Jurkat, Clone E6-1 (cell line): Measurements from ENCODE around the gene CD2.

Experiments used
- DNase-seq: peaks from one replicate; pipeline ENCODE4 v3.0.0-alpha.2; 2011; ENCODE audit warnings: low read depth, low spot score
- H3K4me3 ChIP-seq: 2 replicates; pipeline ENCODE4 v1.5.1; 2011; ENCODE audit warnings: mild to moderate bottlenecking, low read length, control low read depth, moderate library complexity

Gene CD2

GRCh38 chr1:116726872-116727820 is 27.1 kb upstream of the CD2 start:
- DNase-seq = no peak
- H3K4me3 ChIP-seq = no peak overlapping the region

- no peak for DNase-seq
- no peak overlapping the region for H3K4me3 ChIP-seq
Measured at GRCh38 chr1:116731439-116731838, 22.8 kb upstream of the CD2 start.

- DNase-seq = no peak
- no peak overlapping the region for H3K4me3 ChIP-seq
Measured at GRCh38 chr1:116732726-116733125, 21.5 kb upstream of the CD2 start.

GRCh38 chr1:116733476-116734365 is 20.5 kb upstream of the CD2 start:
- no peak overlapping the region for H3K4me3 ChIP-seq
- DNase-seq = no peak

- H3K4me3 ChIP-seq = no peak overlapping the region
- DNase-seq = no peak
Measured at GRCh38 chr1:116735246-116735645, 19.0 kb upstream of the CD2 start.

- DNase-seq = peak; percentile 82
- H3K4me3 ChIP-seq = no peak overlapping the region
Measured at GRCh38 chr1:116737020-116737854, 17.0 kb upstream of the CD2 start.

- no peak for DNase-seq
- no peak overlapping the region for H3K4me3 ChIP-seq
Measured at GRCh38 chr1:116737855-116738321, 16.3 kb upstream of the CD2 start.

GRCh38 chr1:116738673-116739370 is 15.4 kb upstream of the CD2 start:
- no peak for DNase-seq
- no peak overlapping the region for H3K4me3 ChIP-seq

- H3K4me3 ChIP-seq = no peak overlapping the region
- no peak for DNase-seq
Measured at GRCh38 chr1:116739371-116740012, 14.7 kb upstream of the CD2 start.

GRCh38 chr1:116740296-116740695 is 13.9 kb upstream of the CD2 start:
- DNase-seq = no peak
- H3K4me3 ChIP-seq = no peak overlapping the region

GRCh38 chr1:116740746-116741145 is 13.5 kb upstream of the CD2 start:
- H3K4me3 ChIP-seq = no peak overlapping the region
- no peak for DNase-seq

- DNase-seq = no peak
- no peak overlapping the region for H3K4me3 ChIP-seq
Measured at GRCh38 chr1:116741836-116742565, 12.2 kb upstream of the CD2 start.

- DNase-seq = no peak
Measured at GRCh38 chr1:116743535-116743934, 10.7 kb upstream of the CD2 start.

GRCh38 chr1:116748272-116748671 is 6.0 kb upstream of the CD2 start:
- DNase-seq = no peak
- H3K4me3 ChIP-seq = no peak overlapping the region

More at GRCh38 chr1:116743535-116743934, 10.7 kb upstream of the CD2 start:
- no peak overlapping the region for H3K4me3 ChIP-seq

- no peak for DNase-seq
Measured at GRCh38 chr1:116751146-116751545, 3.1 kb upstream of the CD2 start.

GRCh38 chr1:116751621-116752020 is 2.6 kb upstream of the CD2 start:
- no peak for DNase-seq
- H3K4me3 ChIP-seq = peak overlapping the region; percentile 9; the same call in 1 of the 2 replicates

More at GRCh38 chr1:116751146-116751545, 3.1 kb upstream of the CD2 start:
- H3K4me3 ChIP-seq = peak overlapping the region; percentile 9; the same call in 1 of the 2 replicates

GRCh38 chr1:116753312-116753711 is 918 bp upstream of the CD2 start:
- no peak for DNase-seq
- H3K4me3 ChIP-seq = no peak overlapping the region
